HCEC 1CT (cell line): ENCODE results near the gene FCER1G.
A peak's percentile ranks its signal among the peaks of the same experiment; 100 is the strongest.
"Not testable (repeated sequence)": the region's sequence is repeated elsewhere in the genome, so short reads cannot be mapped to it uniquely, and the experiment has no call there.

Experiments
- DNase-seq: peaks from one replicate; pipeline ENCODE4 v3.0.0-alpha.2; 2017

The FCER1G gene

DNA sequence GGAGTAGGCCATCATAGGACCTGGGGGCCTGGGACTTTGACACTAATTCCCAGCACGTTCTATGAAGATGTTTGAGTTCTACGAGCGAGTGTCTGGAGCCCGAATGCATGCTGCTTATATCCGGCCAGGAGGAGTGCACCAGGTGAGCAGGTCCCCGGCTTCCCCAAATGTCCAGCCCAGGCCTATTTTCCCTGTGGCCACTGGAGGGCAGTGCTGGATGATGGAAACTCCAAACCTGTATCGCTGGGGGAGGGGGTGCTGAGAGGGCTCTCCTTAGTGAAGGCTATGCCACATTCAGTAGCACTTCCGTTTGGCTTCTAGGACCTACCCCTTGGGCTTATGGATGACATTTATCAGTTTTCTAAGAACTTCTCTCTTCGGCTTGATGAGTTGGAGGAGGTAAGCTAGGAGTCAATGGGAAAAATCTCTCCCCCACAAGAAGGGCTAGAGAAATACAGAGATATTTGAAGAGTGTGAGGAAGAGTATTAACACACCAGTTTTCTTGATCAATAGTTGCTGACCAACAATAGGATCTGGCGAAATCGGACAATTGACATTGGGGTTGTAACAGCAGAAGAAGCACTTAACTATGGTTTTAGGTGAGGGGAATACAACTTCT is 5.2 kb upstream of the FCER1G start:
- peak; percentile 64 for DNase-seq

DNA sequence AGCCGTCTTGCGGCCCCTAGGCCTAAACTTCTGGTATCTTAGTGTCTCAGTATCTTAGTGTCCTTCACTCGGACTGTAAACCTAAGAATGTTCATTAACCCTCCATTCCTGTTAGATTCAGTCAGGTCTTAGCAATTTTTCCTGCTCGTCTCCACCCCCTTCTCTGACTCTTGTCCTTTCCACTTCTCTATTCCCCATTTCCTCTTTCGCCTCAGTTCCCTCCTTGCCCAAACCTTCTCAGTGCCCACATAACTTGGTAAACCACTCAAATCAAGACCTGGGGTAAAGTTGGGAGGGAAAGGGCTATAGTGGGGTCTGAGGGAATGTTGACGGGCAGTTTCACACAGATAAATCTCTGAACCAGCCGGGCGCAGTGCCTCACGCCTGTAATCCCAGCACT is 726 bp upstream of the FCER1G start:
- DNase-seq = no peak

DNA sequence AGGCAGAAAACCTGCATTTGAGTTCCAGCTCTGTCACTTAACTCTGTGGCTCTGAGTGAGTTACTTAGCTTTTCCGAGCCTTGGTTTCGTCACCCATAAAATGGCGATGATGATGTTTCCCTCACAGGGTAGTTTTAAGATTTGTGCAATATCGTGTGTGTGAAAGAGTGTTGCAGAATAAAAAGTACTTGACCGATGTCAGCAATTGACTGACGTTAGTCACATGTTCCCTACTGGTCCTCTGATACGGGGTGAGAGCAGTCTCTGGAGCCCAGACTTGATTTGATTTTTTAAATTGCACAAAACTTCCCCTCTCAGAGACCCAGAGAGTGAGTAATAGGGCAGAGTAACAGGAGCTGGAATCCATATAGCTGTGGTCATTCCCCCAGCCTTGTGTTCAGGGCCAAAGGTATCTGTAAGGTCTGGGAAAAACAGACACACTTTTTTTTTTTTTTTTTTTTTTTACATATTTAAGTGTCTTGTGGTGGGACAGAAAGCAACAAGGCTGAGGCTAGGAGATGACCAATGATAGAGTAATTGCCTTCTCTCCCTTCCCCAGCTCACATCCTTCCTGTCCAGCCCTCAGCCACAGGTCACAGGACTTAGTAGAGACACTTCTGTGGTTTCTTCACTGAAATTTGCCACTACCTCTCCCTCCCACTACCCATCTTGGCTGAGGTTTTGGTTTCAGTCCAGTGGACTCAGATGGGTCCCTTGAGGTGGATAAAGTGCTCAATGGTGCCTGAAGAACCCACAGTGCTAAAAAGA is 2.0 kb downstream of the FCER1G start:
- peak; percentile 91 for DNase-seq

DNA sequence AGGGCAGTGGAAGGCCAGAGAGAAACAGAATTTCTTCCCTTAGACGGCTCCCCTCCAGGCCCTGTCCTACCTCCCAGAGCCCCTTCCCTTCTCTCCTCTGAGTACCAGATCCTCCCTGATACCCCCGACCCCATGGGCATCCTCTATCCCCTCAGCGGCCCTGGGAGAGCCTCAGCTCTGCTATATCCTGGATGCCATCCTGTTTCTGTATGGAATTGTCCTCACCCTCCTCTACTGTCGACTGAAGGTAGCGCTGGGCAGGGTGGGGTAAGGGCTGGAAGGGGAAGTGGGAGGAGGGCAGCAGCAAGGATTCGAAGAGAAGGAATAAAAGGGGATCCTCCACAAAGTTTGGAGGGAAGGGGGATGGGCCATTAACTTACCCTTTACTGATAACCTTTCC is 2.7 kb downstream of the FCER1G start:
- DNase-seq = no peak

GRCh38 chr1:161218301-161219077 is 3.4 kb downstream of the FCER1G start:
- no peak for DNase-seq

DNA sequence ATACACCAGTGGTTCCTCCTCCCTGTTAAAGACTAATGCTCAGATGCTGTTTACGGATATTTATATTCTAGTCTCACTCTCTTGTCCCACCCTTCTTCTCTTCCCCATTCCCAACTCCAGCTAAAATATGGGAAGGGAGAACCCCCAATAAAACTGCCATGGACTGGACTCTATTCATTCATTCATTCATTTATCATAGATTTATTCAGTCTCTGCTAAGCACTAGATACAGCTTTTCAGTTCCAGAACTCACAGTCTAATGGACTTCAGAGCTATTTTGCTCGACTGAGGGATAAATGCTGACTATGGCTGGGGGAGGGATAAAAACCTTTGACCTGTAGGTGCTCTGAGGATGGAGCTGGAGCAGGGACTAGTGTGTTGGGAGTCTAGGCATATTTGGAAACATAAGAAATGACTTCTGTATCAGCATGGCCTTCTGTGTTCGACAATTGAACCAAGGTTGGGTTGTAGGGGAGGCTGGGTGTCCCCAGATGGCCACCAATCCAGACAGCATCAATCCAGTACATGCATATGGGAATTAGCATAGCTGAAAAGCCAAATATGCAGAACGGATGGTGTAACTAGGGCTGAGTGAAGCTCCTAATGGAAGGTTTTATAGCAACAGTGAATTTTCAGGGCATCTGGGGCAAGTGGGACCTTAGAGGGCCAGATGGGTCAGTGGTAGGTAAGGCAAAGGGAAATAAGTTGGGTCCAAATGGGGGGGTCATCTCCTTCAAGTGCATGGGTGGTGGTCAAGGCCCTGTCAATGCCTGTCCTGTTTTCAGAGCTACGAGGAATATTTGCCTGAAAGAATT is 4.2 kb downstream of the FCER1G start:
- DNase-seq = no peak

- no peak for DNase-seq
These were observed 4.9 kb downstream of the FCER1G start for GRCh38 chr1:161220002-161220401.

DNA sequence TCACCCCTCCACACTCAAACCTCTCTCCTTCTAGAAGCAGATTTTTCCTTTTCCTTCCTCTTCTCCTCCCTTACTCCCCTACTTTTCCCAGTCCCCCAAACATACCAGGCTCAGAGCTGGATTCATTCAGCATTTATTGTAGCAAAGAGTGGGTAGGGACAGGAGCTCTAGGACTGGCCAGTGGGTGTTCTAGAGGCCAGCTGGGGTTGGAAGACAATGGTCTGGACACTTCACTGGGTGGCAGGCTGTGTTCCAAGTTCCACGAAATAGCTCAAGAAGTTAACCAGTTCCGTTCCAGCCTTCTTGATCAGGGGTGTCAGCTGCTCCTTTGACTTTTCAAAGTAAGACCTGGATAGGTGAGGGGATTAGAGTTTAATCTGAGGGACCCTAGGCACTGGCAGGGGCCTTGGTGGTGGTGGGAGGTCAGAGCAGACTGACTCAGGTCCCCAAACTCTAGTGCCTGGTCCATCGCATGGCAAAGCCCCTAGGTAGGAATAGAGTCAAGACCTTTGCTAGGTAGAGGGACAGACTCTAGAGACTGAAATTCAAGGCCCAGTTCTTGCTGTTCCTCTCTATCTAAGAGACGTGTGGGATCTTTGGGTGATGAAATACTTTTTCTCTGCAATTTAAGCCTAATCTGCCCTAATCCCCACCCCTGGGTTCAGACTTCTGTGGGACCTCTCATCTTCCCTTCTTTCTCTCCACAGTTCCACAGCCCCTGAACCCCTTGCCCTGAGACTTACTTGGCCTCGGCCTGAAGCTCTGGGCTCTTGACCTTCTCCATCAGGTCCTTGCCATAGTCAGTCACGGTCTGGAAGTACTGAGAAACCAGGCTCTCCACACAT is 7.3 kb downstream of the FCER1G start:
- no peak for DNase-seq

DNA sequence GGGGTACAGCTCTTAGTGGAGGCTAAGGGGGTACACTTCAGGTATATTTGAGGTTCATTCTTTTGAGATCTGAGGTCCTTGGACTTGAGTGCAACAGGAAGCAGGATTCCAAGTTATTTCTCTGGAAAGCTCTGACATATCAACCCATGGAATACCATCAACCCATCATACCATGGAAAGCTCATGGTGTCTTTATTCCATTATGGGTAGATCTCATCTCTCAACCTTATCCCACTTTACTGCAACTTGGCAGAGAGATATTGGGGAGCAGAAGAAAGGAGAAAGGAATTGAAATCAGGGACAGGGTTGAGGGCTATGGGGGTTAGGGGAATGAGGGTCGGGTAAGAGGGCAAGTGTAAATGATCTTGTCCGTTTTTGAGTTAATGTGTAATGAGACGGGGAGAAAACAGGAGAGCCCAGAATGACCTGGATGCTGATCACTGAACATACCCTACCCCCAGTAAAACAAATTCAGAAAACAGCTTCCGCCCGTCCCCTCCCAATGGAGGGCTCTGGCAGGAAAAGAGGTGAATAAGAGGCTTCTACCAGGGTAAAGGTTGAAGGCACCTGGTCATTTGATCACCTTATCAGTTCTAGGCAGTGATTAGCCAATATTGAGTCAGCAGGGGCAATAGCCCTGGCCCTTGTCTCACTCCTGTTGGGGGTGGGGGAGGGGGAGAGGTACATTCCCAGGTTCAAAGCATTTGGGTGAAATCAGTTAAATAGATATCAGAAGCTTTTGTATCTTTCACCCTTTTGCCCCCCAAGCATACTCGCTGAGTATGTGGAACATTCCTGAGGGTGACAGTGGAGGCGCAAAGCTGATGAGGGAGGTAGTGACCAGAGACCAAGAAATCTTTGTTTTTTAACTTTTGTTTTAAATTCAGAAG is 9.0 kb downstream of the FCER1G start:
- DNase-seq = no peak

DNA sequence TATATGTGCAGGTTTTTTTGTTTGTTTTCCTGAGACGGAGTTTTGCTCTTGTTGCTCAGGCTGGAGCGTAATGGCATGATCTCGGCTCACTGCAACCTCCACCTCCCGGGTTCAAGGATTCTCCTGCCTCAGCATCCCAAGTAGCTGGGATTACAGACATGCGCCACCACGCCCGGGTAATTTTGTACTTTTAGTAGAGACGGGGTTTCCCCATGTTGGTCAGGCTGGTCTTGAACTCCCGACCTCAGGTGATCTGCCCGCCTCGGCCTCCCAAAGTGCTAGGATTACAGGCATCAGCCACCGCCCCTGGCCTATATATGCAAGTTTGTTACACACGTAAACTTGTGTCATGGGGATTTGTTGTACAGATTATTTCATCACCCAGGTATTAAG is 9.6 kb downstream of the FCER1G start:
- DNase-seq = not testable (repeated sequence)

DNA sequence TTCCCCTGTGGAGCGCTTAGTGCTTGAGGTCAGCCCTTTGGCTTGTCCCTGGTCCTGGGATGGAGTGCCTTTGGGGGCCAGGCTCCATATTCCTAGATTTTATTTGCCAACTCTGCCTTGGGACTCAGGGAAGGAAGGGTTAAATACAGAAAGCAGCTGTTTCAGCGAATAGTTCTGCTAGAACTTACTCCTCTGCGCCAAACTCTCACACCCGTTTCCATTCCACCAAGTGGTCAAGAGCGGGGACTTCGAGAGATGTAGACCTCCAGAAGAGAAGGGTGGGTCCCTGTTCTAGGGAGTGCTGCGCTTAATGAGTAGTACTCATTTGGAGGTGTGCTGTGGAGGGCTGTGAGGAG is 10.1 kb downstream of the FCER1G start:
- DNase-seq = no peak

GRCh38 chr1:161225534-161226319 is 10.6 kb downstream of the FCER1G start, which contains the start of gene TOMM40L:
Gene TOMM40L, plus strand, starts transcription at chr1:161226060. Its CDS starts 430 bp downstream, at chr1:161226490.
- DNase-seq = peak; percentile 100

GRCh38 chr1:161226320-161226711 is 11.2 kb downstream of the FCER1G start:
- DNase-seq = no peak

DNA sequence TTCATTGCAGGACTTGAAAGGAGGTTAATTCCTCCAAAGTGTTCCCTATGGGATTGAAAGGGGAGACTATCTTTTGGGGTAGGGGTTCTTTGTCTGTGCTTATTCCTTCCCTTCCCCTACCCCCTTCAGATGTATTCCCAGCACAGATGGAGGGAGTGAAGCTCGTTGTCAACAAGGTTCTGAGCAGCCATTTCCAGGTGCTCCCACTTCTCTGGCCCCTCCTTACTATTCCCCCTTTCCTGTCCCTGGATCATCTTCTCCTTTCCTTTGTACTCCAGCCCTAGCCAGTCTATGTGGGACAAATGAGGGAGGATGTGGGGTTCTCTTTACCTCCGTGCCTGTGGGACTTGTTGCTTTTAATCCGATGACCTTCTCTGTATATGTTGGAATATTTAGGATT is 11.7 kb downstream of the FCER1G start:
- DNase-seq = no peak

- DNase-seq = peak; percentile 72
These were observed 12.2 kb downstream of the FCER1G start for GRCh38 chr1:161227196-161227871.

- no peak for DNase-seq
These were observed 12.9 kb downstream of the FCER1G start for GRCh38 chr1:161228032-161228431.

DNA sequence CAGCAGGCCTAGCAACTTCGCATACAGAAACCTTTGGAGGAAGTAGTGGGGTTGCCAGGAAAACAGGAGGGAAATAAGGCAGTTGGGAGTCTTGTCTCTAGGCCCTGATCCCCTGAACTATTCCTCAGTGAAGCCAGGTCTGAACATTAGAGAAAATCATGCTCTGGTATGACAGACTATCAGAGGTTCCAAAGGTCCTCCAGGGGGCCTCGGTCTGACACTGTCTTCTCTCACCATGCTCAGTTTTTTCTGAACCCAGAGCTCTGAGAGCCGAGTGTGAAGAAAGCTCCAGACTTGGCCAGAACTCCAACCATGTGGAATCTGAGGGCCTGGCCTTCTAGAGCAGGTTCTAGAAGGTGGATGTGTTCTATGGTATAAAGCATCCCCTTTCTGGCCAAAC is 14.8 kb downstream of the FCER1G start:
- DNase-seq = no peak

DNA sequence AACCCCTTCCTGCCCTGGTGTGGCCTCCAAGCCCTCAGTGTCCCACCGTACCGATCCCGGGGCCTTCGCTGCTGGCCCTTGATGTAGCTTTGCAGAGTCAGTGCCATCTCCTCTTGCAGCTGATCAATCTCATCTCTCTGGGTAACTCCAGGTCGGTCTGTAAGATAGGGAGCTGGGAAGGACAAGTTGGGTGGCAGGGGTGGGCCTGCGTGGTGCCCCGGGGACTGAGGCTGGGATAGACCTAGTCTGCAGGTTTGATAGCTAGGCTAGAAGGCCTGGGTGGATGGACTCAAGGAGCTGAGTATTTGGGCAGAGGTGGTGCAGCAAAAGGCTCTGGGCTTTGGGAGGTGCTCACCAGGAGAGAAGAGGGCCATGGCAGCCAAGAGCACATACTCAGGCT is 15.7 kb downstream of the FCER1G start:
- DNase-seq = no peak

DNA sequence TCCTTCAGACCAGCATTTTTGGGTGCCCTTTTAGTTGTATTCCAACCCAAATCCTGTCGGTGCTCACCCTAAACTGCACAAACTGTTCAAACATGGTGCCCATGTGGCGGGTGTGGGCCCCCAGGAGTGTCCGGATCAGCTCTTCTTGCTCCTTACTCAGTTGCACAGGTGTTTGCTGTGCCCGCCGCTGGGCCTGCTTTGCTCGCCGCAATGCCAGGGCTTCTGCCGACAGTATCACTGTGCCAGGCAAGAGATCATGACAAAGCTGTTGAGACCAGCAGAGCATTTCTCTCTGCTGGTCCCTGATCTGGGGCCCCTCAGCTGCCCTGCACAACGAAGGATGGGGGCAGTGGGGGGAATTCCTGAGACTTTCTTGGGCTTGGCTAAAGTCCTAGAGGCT is 18.0 kb downstream of the FCER1G start:
- no peak for DNase-seq
